Activated CD4-positive, CD25-positive, alpha-beta regulatory T cell treated with anti-CD3 and anti-CD28 coated beads, Interleukin-2, amount 50 U/mL, for 16 hours (primary cell): ENCODE results near the gene PAX3.
"Not testable (repeated sequence)": the region's sequence is repeated elsewhere in the genome, so short reads cannot be mapped to it uniquely, and the experiment has no call there.

ENCODE experiments used
- DNase-seq: peaks from one replicate; pipeline ENCODE4 v3.0.0-alpha.2; 2020; ENCODE audit warnings: low read depth, low spot score

PAX3 gene

GRCh38 chr2:222214885-222215284 lies 83.9 kb downstream of the PAX3 start:
- DNase-seq = no peak

- no peak for DNase-seq
Observed at GRCh38 chr2:222213049-222213448, 85.7 kb downstream of the PAX3 start.

GRCh38 chr2:222212571-222212970 lies 86.2 kb downstream of the PAX3 start:
- no peak for DNase-seq

- DNase-seq = no peak
Observed at GRCh38 chr2:222208010-222208690, 90.6 kb downstream of the PAX3 start.

- DNase-seq = no peak
Observed at GRCh38 chr2:222205136-222205535, 93.7 kb downstream of the PAX3 start.

- no peak for DNase-seq
Observed at GRCh38 chr2:222203041-222203440, 95.8 kb downstream of the PAX3 start.

GRCh38 chr2:222196159-222196558 lies 102.6 kb downstream of the PAX3 start:
- DNase-seq = no peak

- no peak for DNase-seq
Observed at GRCh38 chr2:222194669-222195068, 104.1 kb downstream of the PAX3 start.

- no peak for DNase-seq
Observed at GRCh38 chr2:222193328-222193983, 105.3 kb downstream of the PAX3 start.

GRCh38 chr2:222180619-222181018 lies 118.2 kb downstream of the PAX3 start:
- DNase-seq = no peak

GRCh38 chr2:222179592-222179991 lies 119.2 kb downstream of the PAX3 start:
- no peak for DNase-seq

- no peak for DNase-seq
Observed at GRCh38 chr2:222178450-222178849, 120.3 kb downstream of the PAX3 start.

- no peak for DNase-seq
Observed at GRCh38 chr2:222176890-222177289, 121.9 kb downstream of the PAX3 start.

GRCh38 chr2:222174450-222174849 lies 124.3 kb downstream of the PAX3 start:
- DNase-seq = no peak

- no peak for DNase-seq
Observed at GRCh38 chr2:222169346-222169745, 129.5 kb downstream of the PAX3 start.

- DNase-seq = no peak
Observed at GRCh38 chr2:222167762-222168161, 131.0 kb downstream of the PAX3 start.

GRCh38 chr2:222160944-222161343 lies 137.9 kb downstream of the PAX3 start:
- DNase-seq = no peak

GRCh38 chr2:222160125-222160524 lies 138.7 kb downstream of the PAX3 start:
- no peak for DNase-seq

- no peak for DNase-seq
Observed at GRCh38 chr2:222159221-222159620, 139.6 kb downstream of the PAX3 start.

- not testable (repeated sequence) for DNase-seq
Observed at GRCh38 chr2:222155003-222155664, 143.7 kb downstream of the PAX3 start.
